ENCODE measurements around the gene GAMT. TPM values are rescaled to one million over a fixed set of nuclear protein-coding genes. Genes with fewer than 3 reads are reported as not detected.
A peak's percentile ranks its signal among the peaks of the same experiment; 100 is the strongest.

The GAMT gene
- total and polyA plus RNA-seq, 2 of the 13 experiments (the other 11 are each of a cell fraction or from before 2014, with no cell fraction given) = 115 to 124 TPM

- TF ChIP-seq TFE3 (CRISPR knock-in tag; IDR thresholded peaks at IDR 0.05) (0 out of 2 replicates have a peak, but pooled peaks have one; percentile 15), HOXA3 (CRISPR knock-in tag; IDR thresholded peaks at IDR 0.05) (peak; percentile 54), NR2F1 (CRISPR knock-in tag; IDR thresholded peaks at IDR 0.05) (peak in 1 of 2 experiments; percentile 51; a peak in 1 of 4 replicates), ZNF704 (CRISPR knock-in tag; IDR thresholded peaks at IDR 0.05; ENCODE audit: borderline replicate concordance) (no peak), JUND (CRISPR knock-in tag; IDR thresholded peaks at IDR 0.05) (0 out of 2 replicates have a peak, but pooled peaks have one; percentile 29), RCOR2 (CRISPR knock-in tag; IDR thresholded peaks at IDR 0.05) (0 out of 2 replicates have a peak, but pooled peaks have one; percentile 28), SKI (IDR thresholded peaks at IDR 0.05; ENCODE audit: partially characterized antibody) (peak; percentile 25), SOX13 (IDR thresholded peaks at IDR 0.05) (no peak), SOX13 (CRISPR knock-in tag; conservative IDR thresholded peaks at IDR 0.05 in 1 of 2, IDR thresholded peaks at IDR 0.05 in 1 of 2) (peak in 1 of 2 experiments; percentile 37; a peak in 1 of 4 replicates), FOSL2 (CRISPR knock-in tag; IDR thresholded peaks at IDR 0.05) (peak; percentile 69), NR2F6 (IDR thresholded peaks at IDR 0.05) (peak; percentile 31; the same call in 1 of the 2 replicates), NR2F6 (CRISPR knock-in tag; IDR thresholded peaks at IDR 0.05) (peak; percentile 87), HMG20A (CRISPR knock-in tag; IDR thresholded peaks at IDR 0.05; ENCODE audit: borderline replicate concordance) (peak; percentile 32; the same call in 1 of the 2 replicates), ZNF468 (CRISPR knock-in tag; IDR thresholded peaks at IDR 0.05) (no peak), NCOA2 (CRISPR knock-in tag; IDR thresholded peaks at IDR 0.05) (peak; percentile 24; the same call in 1 of the 2 replicates), ZBED4 (CRISPR knock-in tag; IDR thresholded peaks at IDR 0.05; ENCODE audit: borderline replicate concordance) (0 out of 2 replicates have a peak, but pooled peaks have one; percentile 35), ZFP62 (CRISPR knock-in tag; IDR thresholded peaks at IDR 0.05) (no peak), TEAD3 (CRISPR knock-in tag; optimal IDR thresholded peaks at IDR 0.05; ENCODE audit: borderline replicate concordance) (peak; percentile 45), FOXK1 (CRISPR knock-in tag; IDR thresholded peaks at IDR 0.05; ENCODE audit: borderline replicate concordance, low read depth) (0 out of 2 replicates have a peak, but pooled peaks have one; percentile 46), ZBTB7A (CRISPR knock-in tag; IDR thresholded peaks at IDR 0.05) (0 out of 2 replicates have a peak, but pooled peaks have one; percentile 48), HIVEP1 (CRISPR knock-in tag; IDR thresholded peaks at IDR 0.05) (peak; percentile 24; the same call in 1 of the 2 replicates), KDM2A (CRISPR knock-in tag; IDR thresholded peaks at IDR 0.05; ENCODE audit: borderline replicate concordance, low read depth) (peak; percentile 46), ZC3H13 (CRISPR knock-in tag; IDR thresholded peaks at IDR 0.05) (peak; percentile 71; the same call in 1 of the 2 replicates), ATF2 (CRISPR knock-in tag; IDR thresholded peaks at IDR 0.05) (peak; percentile 31; the same call in 1 of the 2 replicates), ELF3 (CRISPR knock-in tag; IDR thresholded peaks at IDR 0.05) (0 out of 2 replicates have a peak, but pooled peaks have one; percentile 10)
Measured at GRCh38 chr19:1374250-1374577, 27.1 kb downstream of the GAMT start (continued).

Measured in HepG2 (cell line).